ENCODE results near the gene COL4A2.

GRCh38 chr13:110340812-110341444 is 33.8 kb downstream of the COL4A2 start:
- TF ChIP-seq POLR2A (IDR thresholded peaks at IDR 0.05): no peak
- TF ChIP-seq CTCF (IDR thresholded peaks at IDR 0.05): no peak
